WTC11 (cell line): ENCODE measurements around the gene NRXN2. TPM values are rescaled to one million over a fixed set of nuclear protein-coding genes. Genes with fewer than 3 reads are reported as not detected.

Experiments
- ATAC-seq: fragments of 200-7000 bp; cut with Tn5 transposase; 2 replicates; pipeline ENCODE4 v1.10.0; 2021; ENCODE audit warnings: mild to moderate bottlenecking, moderate library complexity
- CTCF ChIA-PET: fragments of 300-600 bp; sonication (Branson Sonifier 250); formaldehyde crosslinking; loops from one replicate; lab custom pipeline; 2021; ENCODE audit warnings: antibody characterized with exemption; lab: Charles Lee
- POLR2A ChIA-PET: fragments of 350-600 bp; sonication (Branson Sonifier 250); formaldehyde crosslinking; loops from one replicate; lab custom pipeline; 2021; ENCODE audit warnings: antibody characterized with exemption; lab: Charles Lee
- DNase-seq: peaks from one replicate; pipeline ENCODE4 v3.0.0; 2021; ENCODE audit warnings: low spot score
- H3K27ac Mint-ChIP-seq: 2 replicates; pipeline ENCODE4 v1.8.0; 2021; ENCODE audit warnings: mixed read lengths
- H3K27me3 Mint-ChIP-seq: 2 replicates; pipeline ENCODE4 v1.8.0; 2021; ENCODE audit warnings: low read depth, mild to moderate bottlenecking, moderate library complexity, mixed read lengths
- H3K36me3 Mint-ChIP-seq: 2 replicates; pipeline ENCODE4 v1.8.0; 2021; ENCODE audit warnings: mixed read lengths
- H3K4me1 Mint-ChIP-seq: 2 replicates; pipeline ENCODE4 v1.8.0; 2022; ENCODE audit warnings: mixed read lengths
- H3K4me3 Mint-ChIP-seq: 2 replicates; pipeline ENCODE4 v1.8.0; 2021; ENCODE audit warnings: mild to moderate bottlenecking, moderate library complexity, mixed read lengths
- H3K9me3 Mint-ChIP-seq: 2 replicates; pipeline ENCODE4 v1.8.0; 2021; ENCODE audit warnings: mixed read lengths
- ARID4B ChIP-seq: sonication (generic); formaldehyde crosslinking; IDR thresholded peaks from 2 replicates; pipeline ENCODE4 v1.8.0; 2023; ENCODE audit warnings: missing genetic modification reagents, mild to moderate bottlenecking, borderline replicate concordance
- ATF6 ChIP-seq: sonication (generic); formaldehyde crosslinking; IDR thresholded peaks from 2 replicates; pipeline ENCODE4 v1.8.1; 2023; ENCODE audit warnings: mild to moderate bottlenecking, missing genetic modification reagents
- CDX4 ChIP-seq: fragments of 250-450 bp; sonication (Bioruptor Pico); IDR thresholded peaks from 2 replicates; pipeline ENCODE4 v1.9.0; 2021; ENCODE audit warnings: moderate library complexity, mild to moderate bottlenecking, inconsistent platforms, borderline replicate concordance
- FOXK1 ChIP-seq: sonication (generic); formaldehyde crosslinking; IDR thresholded peaks from 2 replicates; pipeline ENCODE4 v1.8.0; 2022; ENCODE audit warnings: mild to moderate bottlenecking, moderate library complexity, missing genetic modification reagents
- HMGXB4 ChIP-seq: sonication (generic); formaldehyde crosslinking; IDR thresholded peaks from 2 replicates; pipeline ENCODE4 v1.8.1; 2023; ENCODE audit warnings: mild to moderate bottlenecking, moderate library complexity, missing genetic modification reagents
- IRF1 ChIP-seq: sonication (generic); formaldehyde crosslinking; IDR thresholded peaks from 2 replicates; pipeline ENCODE4 v1.8.0; 2023; ENCODE audit warnings: missing genetic modification reagents
- IRF2 ChIP-seq: sonication (generic); formaldehyde crosslinking; IDR thresholded peaks from 2 replicates; pipeline ENCODE4 v1.8.0; 2022; ENCODE audit warnings: low read depth, missing genetic modification reagents, borderline replicate concordance
- JAZF1 ChIP-seq: fragments of 250-450 bp; sonication (Bioruptor Pico); IDR thresholded peaks from 2 replicates; pipeline ENCODE4 v1.9.0; 2021; ENCODE audit warnings: moderate library complexity, mild to moderate bottlenecking, inconsistent platforms
- MYBL2 ChIP-seq: sonication (generic); formaldehyde crosslinking; IDR thresholded peaks from 2 replicates; pipeline ENCODE4 v1.8.1; 2023; ENCODE audit warnings: mild to moderate bottlenecking, moderate library complexity, missing genetic modification reagents
- NR3C1 ChIP-seq: sonication (generic); formaldehyde crosslinking; conservative IDR thresholded peaks from 2 replicates; pipeline ENCODE4 v1.8.1; 2023; ENCODE audit warnings: low read depth, mild to moderate bottlenecking, missing genetic modification reagents
- SOX15 ChIP-seq: fragments of 250-450 bp; sonication (Bioruptor Pico); IDR thresholded peaks from 2 replicates; pipeline ENCODE4 v1.9.0; 2021; ENCODE audit warnings: mild to moderate bottlenecking
- USF1 ChIP-seq: sonication (generic); formaldehyde crosslinking; IDR thresholded peaks from 2 replicates; pipeline ENCODE4 v1.8.0; 2022; ENCODE audit warnings: mild to moderate bottlenecking, missing genetic modification reagents
- ZBTB21 ChIP-seq: sonication (generic); formaldehyde crosslinking; IDR thresholded peaks from 2 replicates; pipeline ENCODE4 v1.8.1; 2023; ENCODE audit warnings: mild to moderate bottlenecking, missing genetic modification reagents, borderline replicate concordance
- ZNF138 ChIP-seq: sonication (generic); formaldehyde crosslinking; conservative IDR thresholded peaks from 2 replicates; pipeline ENCODE4 v1.8.1; 2022; ENCODE audit warnings: mild to moderate bottlenecking, moderate library complexity, missing genetic modification reagents
- ZNF416 ChIP-seq: fragments of 250-450 bp; sonication (Bioruptor Pico); IDR thresholded peaks from 2 replicates; pipeline ENCODE4 v1.9.0; 2021; ENCODE audit warnings: mild to moderate bottlenecking, inconsistent platforms
- ZNF423 ChIP-seq: fragments of 250-450 bp; sonication (Bioruptor Pico); IDR thresholded peaks from 2 replicates; pipeline ENCODE4 v2.1.2; 2022; ENCODE audit warnings: mild to moderate bottlenecking, moderate library complexity
- ZNF512 ChIP-seq: sonication (generic); formaldehyde crosslinking; IDR thresholded peaks from 2 replicates; pipeline ENCODE4 v1.8.1; 2022; ENCODE audit warnings: missing genetic modification reagents, borderline replicate concordance
- ZSCAN18 ChIP-seq: fragments of 250-450 bp; sonication (Bioruptor Pico); IDR thresholded peaks from 2 replicates; pipeline ENCODE4 v2.1.2; 2022; ENCODE audit warnings: mild to moderate bottlenecking, moderate library complexity
- total RNA-seq: library from RNA; stranded (reverse); gene quantifications from 3 replicates; pipeline ENCODE4 v1.2.3, GENCODE V29; 2021

The NRXN2 gene
- total RNA-seq, 1 experiment from 2014 or later = 8.6 TPM

- DNase-seq (no peak), ATAC-seq (peak; percentile 46)
- no peaks in the 10 kb centered on the region; the same call in 1 of the 2 replicates for H3K27me3 Mint-ChIP-seq
- TF ChIP-seq CDX4 = no peak
- no peak for TF ChIP-seq ZSCAN18 (CRISPR knock-in tag)
- TF ChIP-seq ZNF512 (CRISPR knock-in tag) = no peak
- TF ChIP-seq ZBTB21 (CRISPR knock-in tag) = no peak
- TF ChIP-seq FOXK1 (CRISPR knock-in tag) = 0 out of 2 replicates have a peak, but pooled peaks have one; percentile 26
- no peak for TF ChIP-seq MYBL2 (CRISPR knock-in tag)
- TF ChIP-seq IRF1 (CRISPR knock-in tag) = no peak
- H3K9me3 Mint-ChIP-seq = no peaks in the 10 kb centered on the region
- peaks cover 7% of the 10 kb centered on the region; the same call in 1 of the 2 replicates for H3K4me1 Mint-ChIP-seq
- ChIA-PET CTCF (interaction anchor here (0.7 to 4.6 kb wide), 11 partner anchors 10 to 120 kb away, joined by 3 to 22 read pairs (median 3); no protein-coding TSS in a partner anchor), POLR2A (interaction anchor here (0.7 kb wide), 1 partner anchor 35 kb away, joined by 5 read pairs; no protein-coding TSS in a partner anchor)
- no peak overlapping the region; the same call in 1 of the 2 replicates for H3K27ac Mint-ChIP-seq
- H3K36me3 Mint-ChIP-seq = no peaks in the 10 kb centered on the region
- H3K4me3 Mint-ChIP-seq = no peak overlapping the region
Measured at GRCh38 chr11:64609436-64610047, 113.5 kb downstream of the NRXN2 start.

GRCh38 chr11:64608636-64609035, 114.4 kb downstream of the NRXN2 start:
- no peak overlapping the region for H3K27ac Mint-ChIP-seq
- H3K4me1 Mint-ChIP-seq = peaks cover 7% of the 10 kb centered on the region; the same call in 1 of the 2 replicates
- H3K4me3 Mint-ChIP-seq = no peak overlapping the region
- H3K36me3 Mint-ChIP-seq = no peaks in the 10 kb centered on the region
- no peaks in the 10 kb centered on the region; the same call in none of the 2 replicates for H3K27me3 Mint-ChIP-seq
- CTCF ChIA-PET = interaction anchor here (0.6 to 4.6 kb wide), 9 partner anchors 9 to 120 kb away, joined by 3 to 22 read pairs (median 3); no protein-coding TSS in a partner anchor
- POLR2A ChIA-PET = interaction anchor here (0.7 kb wide), 1 partner anchor 80 kb away, joined by 5 read pairs; no protein-coding TSS in a partner anchor
- no peaks in the 10 kb centered on the region for H3K9me3 Mint-ChIP-seq
- ATAC-seq = peak; percentile 36; the same call in 1 of the 2 replicates
- no peak for DNase-seq
- no peak for TF ChIP-seq HMGXB4 (CRISPR knock-in tag)
- no peak for TF ChIP-seq USF1
- no peak for TF ChIP-seq ZNF416
- TF ChIP-seq ARID4B (CRISPR knock-in tag) = no peak
- no peak for TF ChIP-seq ZNF423 (CRISPR knock-in tag)
- TF ChIP-seq NR3C1 (CRISPR knock-in tag) = no peak
- no peak for TF ChIP-seq JAZF1 (CRISPR knock-in tag)
- no peak for TF ChIP-seq IRF1 (CRISPR knock-in tag)
- no peak for TF ChIP-seq SOX15
- no peak for TF ChIP-seq IRF2 (CRISPR knock-in tag)
- TF ChIP-seq ZNF138 = no peak
- no peak for TF ChIP-seq ATF6
